Neuronal stem cell (in vitro differentiated cells): Measurements from ENCODE around the gene RAPGEF3.

Experiments used
- DNase-seq: peaks from one replicate; pipeline ENCODE4 v3.0.0-alpha.2; 2013; ENCODE audit warnings: low spot score
- H2AFZ ChIP-seq: one replicate; pipeline ENCODE4 v1.6.1; 2013; ENCODE audit warnings: mild to moderate bottlenecking, low read length, inconsistent platforms
- H2AK5ac ChIP-seq: 2 replicates; pipeline ENCODE4 v1.6.1; 2013; ENCODE audit warnings: low read depth, mild to moderate bottlenecking, inconsistent platforms, low read length, moderate library complexity, mixed read lengths
- H2BK120ac ChIP-seq: 2 replicates; pipeline ENCODE4 v1.6.1; 2013; ENCODE audit warnings: low read depth, mild to moderate bottlenecking, inconsistent platforms, low read length, moderate library complexity, mixed read lengths
- H2BK12ac ChIP-seq: one replicate; pipeline ENCODE4 v1.6.1; 2013; ENCODE audit warnings: low read length, inconsistent platforms
- H2BK15ac ChIP-seq: 2 replicates; pipeline ENCODE4 v1.6.1; 2013; ENCODE audit warnings: mild to moderate bottlenecking, low read length, inconsistent platforms, mixed read lengths
- H2BK5ac ChIP-seq: one replicate; pipeline ENCODE4 v1.6.1; 2013; ENCODE audit warnings: inconsistent platforms, mild to moderate bottlenecking, low read length, moderate library complexity
- H3K14ac ChIP-seq: one replicate; pipeline ENCODE4 v1.6.1; 2013; ENCODE audit warnings: low read length, inconsistent platforms
- H3K18ac ChIP-seq: 2 replicates; pipeline ENCODE4 v1.6.1; 2013; ENCODE audit warnings: low read length, inconsistent platforms
- H3K23ac ChIP-seq: 2 replicates; pipeline ENCODE4 v1.6.1; 2013; ENCODE audit warnings: low read depth, mild to moderate bottlenecking, mixed read lengths, low read length, inconsistent platforms; ENCODE audit not compliant: poor library complexity
- H3K27ac ChIP-seq: replicated peaks from 3 replicates; pipeline ENCODE4 v1.5.1; 2013; ENCODE audit warnings: low read length, inconsistent platforms
- H3K27me3 ChIP-seq, 3 experiments: 2 replicates each; pipeline ENCODE4 v1.6.1; 2013; ENCODE audit warnings: low read length in 3 of 3, mild to moderate bottlenecking in 2 of 3, inconsistent platforms in 1 of 3, low read depth in 1 of 3, mixed read lengths in 1 of 3, moderate library complexity in 1 of 3; ENCODE audit not compliant: control insufficient read depth in 3 of 3, insufficient read depth in 3 of 3
- H3K36me3 ChIP-seq, 2 donors: replicated peaks in 1 of 2; 2 replicates each; pipeline ENCODE4 v1.6.1; 2013; ENCODE audit warnings: low read length in 2 of 2; ENCODE audit not compliant: control insufficient read depth in 2 of 2, insufficient read depth in 2 of 2
- H3K4ac ChIP-seq: 2 replicates; pipeline ENCODE4 v1.6.1; 2013; ENCODE audit warnings: inconsistent platforms, mild to moderate bottlenecking, low read length, moderate library complexity
- H3K4me1 ChIP-seq, 2 donors: 1 replicate in 1 of 2; 2 replicates in 1 of 2; pipeline ENCODE4 v1.6.1; 2013; ENCODE audit warnings: low read length in 2 of 2, low read depth in 1 of 2; ENCODE audit not compliant: control insufficient read depth in 2 of 2, insufficient read depth in 1 of 2
- H3K4me2 ChIP-seq: one replicate; pipeline ENCODE4 v1.6.1; 2013; ENCODE audit warnings: mild to moderate bottlenecking, low read length, inconsistent platforms; ENCODE audit not compliant: insufficient read depth, poor library complexity, severe bottlenecking
- H3K4me3 ChIP-seq, 2 donors: 2 replicates each; pipeline ENCODE4 v1.5.1; 2013; ENCODE audit warnings: low read length in 2 of 2, mild to moderate bottlenecking in 2 of 2, inconsistent platforms in 1 of 2, moderate library complexity in 1 of 2
- H3K79me1 ChIP-seq: one replicate; pipeline ENCODE4 v1.6.1; 2013; ENCODE audit warnings: low read depth, mild to moderate bottlenecking, inconsistent platforms, low read length, moderate library complexity
- H3K9ac ChIP-seq: one replicate; pipeline ENCODE4 v1.6.1; 2013; ENCODE audit warnings: mild to moderate bottlenecking, low read depth, low read length, inconsistent platforms; ENCODE audit not compliant: poor library complexity
- H3K9me3 ChIP-seq, 2 donors: replicated peaks in 1 of 2; 2 replicates each; pipeline versions ENCODE3 to v1.6.1; 2013; ENCODE audit warnings: low read length in 2 of 2, mild to moderate bottlenecking in 2 of 2, inconsistent platforms in 1 of 2, low read depth in 1 of 2, mixed read lengths in 1 of 2, moderate library complexity in 1 of 2; ENCODE audit not compliant: control insufficient read depth in 2 of 2, insufficient read depth in 1 of 2
- H4K8ac ChIP-seq: one replicate; pipeline ENCODE4 v1.6.1; 2013; ENCODE audit warnings: low read depth, mild to moderate bottlenecking, inconsistent platforms, low read length, moderate library complexity
- H4K91ac ChIP-seq: one replicate; pipeline ENCODE4 v1.6.1; 2013; ENCODE audit warnings: low read length, low read depth, mild to moderate bottlenecking, inconsistent platforms; ENCODE audit not compliant: poor library complexity
- WGBS, 2 donors: extraction: QIAGEN DNeasy Blood & Tissue Kit; methylation state at CpG; one replicate each; pipeline ENCODE4 v1.1.7; 2013; ENCODE audit warnings: missing lambda C conversion rate in 2 of 2, mixed read lengths in 1 of 2; ENCODE audit not compliant: insufficient read length in 2 of 2, insufficient replicate concordance in 1 of 2; ENCODE audit errors: extremely low coverage in 2 of 2; 5-methylcytosine and 5-hydroxymethylcytosine counted together

Gene RAPGEF3

DNA sequence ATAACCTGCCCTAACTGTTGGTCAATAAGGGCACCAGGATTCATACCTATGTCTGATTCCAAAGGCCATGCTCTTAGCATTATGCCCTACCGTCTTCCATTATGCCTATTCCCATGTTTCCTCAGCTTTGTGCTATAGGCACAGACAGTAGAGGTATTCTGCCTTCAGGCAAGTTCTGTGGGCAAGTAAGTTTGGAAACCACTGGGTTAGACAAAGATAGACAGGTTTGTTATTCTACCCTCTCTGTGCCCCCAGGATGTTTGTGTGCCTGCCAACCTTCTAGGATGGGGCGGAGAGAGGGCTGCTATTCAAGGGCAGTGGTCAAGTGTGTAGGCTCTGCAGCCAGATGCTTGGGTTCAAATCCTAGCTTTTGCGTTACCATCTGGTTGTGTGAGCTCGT lies 4.6 kb downstream of the RAPGEF3 start:
- no peak for DNase-seq
- H3K4me1 ChIP-seq = peaks cover 15 to 22% of the 10 kb centered on the region in 2 donors
- no peak overlapping the region for H3K4me2 ChIP-seq
- WGBS, 2 donors = no CpG with 5 or more reads among the region's 4 CpGs
- H2AK5ac ChIP-seq = no peak overlapping the region
- no peaks in the 10 kb centered on the region for H3K9me3 ChIP-seq
- H3K27me3 ChIP-seq = no peaks in the 10 kb centered on the region
- no peak overlapping the region for H2BK120ac ChIP-seq
- no peak overlapping the region for H3K18ac ChIP-seq
- H2BK5ac ChIP-seq = no peak overlapping the region
- no peaks in the 10 kb centered on the region for H3K79me1 ChIP-seq
- no peak overlapping the region for H4K91ac ChIP-seq
- no peaks in the 10 kb centered on the region for H3K36me3 ChIP-seq
- H4K8ac ChIP-seq = no peak overlapping the region
- H2AFZ ChIP-seq = peak overlapping the region; percentile 68
- H3K4ac ChIP-seq = no peak overlapping the region
- H2BK15ac ChIP-seq = no peak overlapping the region
- no peak overlapping the region for H2BK12ac ChIP-seq
- no peak overlapping the region for H3K9ac ChIP-seq
- H3K27ac ChIP-seq = no peak overlapping the region
- H3K14ac ChIP-seq = no peak overlapping the region
- H3K4me3 ChIP-seq = no peak overlapping the region
- no peak overlapping the region for H3K23ac ChIP-seq

DNA sequence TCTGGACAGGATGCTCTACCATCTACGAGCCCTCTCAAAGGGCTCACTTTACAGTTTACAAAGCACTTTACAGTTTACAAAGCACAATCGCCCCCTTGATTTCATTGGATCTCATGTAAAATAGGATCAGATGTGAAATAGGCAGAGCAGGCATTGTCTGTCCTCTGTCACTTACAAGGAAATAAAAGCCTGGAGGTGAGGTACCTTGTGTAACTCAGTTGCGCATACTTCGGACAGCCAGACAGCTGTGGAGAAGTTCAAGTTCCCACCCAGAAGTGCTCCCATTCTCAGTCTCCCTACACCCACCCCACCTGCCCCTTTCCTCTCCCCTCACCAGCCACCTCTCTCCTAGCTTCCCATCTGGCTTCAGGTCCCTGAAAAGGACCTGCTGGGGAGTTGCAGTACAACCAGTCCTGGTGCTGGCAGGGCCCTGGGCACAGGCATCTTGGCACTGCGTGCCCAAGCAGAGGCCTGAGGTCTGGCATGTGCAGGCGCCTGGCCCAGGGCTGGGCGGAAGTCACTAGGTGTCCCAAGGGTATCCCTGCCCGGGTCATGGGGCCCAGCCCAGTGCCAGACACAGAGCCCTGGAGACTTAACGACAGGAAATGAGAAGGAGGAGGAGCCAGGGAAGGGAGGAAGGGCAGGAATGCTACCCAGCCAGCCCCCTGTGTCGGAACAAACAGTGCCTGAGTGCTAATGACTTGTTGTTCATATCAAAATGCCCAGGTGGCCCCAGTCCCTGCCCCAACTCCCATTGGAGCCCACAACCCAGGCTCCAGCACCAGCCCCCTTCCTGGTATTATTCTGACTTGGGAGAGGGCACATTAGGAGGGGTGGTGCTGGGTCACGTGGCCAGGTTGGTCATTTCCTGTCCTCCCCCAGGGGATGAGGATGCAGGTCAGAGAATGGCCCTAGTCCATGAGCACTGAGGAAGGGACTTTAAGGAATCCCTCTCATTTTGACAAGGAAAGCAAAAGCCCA lies 5.4 kb downstream of the RAPGEF3 start:
- H3K4me1 ChIP-seq = peaks cover 12 to 15% of the 10 kb centered on the region in 2 donors
- no peak overlapping the region for H2BK120ac ChIP-seq
- no peak overlapping the region for H2BK15ac ChIP-seq
- H3K4ac ChIP-seq = no peak overlapping the region
- H4K91ac ChIP-seq = no peak overlapping the region
- H3K4me2 ChIP-seq = no peak overlapping the region
- H2BK5ac ChIP-seq = no peak overlapping the region
- no peaks in the 10 kb centered on the region for H3K36me3 ChIP-seq
- no peaks in the 10 kb centered on the region for H3K9me3 ChIP-seq
- H3K27me3 ChIP-seq = no peaks in the 10 kb centered on the region
- H3K23ac ChIP-seq = no peak overlapping the region
- peak overlapping the region; percentile 68 for H2AFZ ChIP-seq
- no peak overlapping the region for H3K27ac ChIP-seq
- no peak overlapping the region for H2AK5ac ChIP-seq
- H4K8ac ChIP-seq = no peak overlapping the region
- WGBS, 2 donors = no CpG with 5 or more reads among the region's 11 CpGs
- H3K4me3 ChIP-seq = no peak overlapping the region
- DNase-seq = no peak
- H2BK12ac ChIP-seq = no peak overlapping the region
- H3K14ac ChIP-seq = no peak overlapping the region
- no peak overlapping the region for H3K18ac ChIP-seq
- H3K79me1 ChIP-seq = no peaks in the 10 kb centered on the region
- no peak overlapping the region for H3K9ac ChIP-seq

DNA sequence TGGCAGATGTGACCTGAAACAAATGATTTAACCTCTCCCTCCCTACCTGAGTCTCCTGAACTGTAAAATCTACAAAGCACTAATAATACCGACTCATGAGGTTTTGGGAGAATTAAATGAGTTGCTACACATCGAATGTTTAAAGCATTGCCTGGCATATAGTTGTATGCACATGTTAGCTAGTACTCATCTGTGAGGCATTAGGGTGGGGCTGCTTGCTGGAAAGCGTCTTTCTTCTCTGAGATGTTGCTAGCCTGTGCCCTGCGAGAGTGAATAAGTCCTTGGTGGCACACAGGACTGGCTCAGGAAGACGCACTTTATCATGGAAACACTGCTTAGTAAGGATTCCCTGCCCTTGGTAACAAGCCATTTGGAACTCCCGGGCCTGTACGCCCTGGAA lies 6.1 kb downstream of the RAPGEF3 start:
- Histone ChIP-seq H2BK12ac (no peak overlapping the region), H2AK5ac (no peak overlapping the region), H3K23ac (no peak overlapping the region), H3K4me2 (no peak overlapping the region), H2BK15ac (no peak overlapping the region), H3K79me1 (no peaks in the 10 kb centered on the region), H3K9ac (no peak overlapping the region), H3K36me3 (no peaks in the 10 kb centered on the region), H3K4me1 (peaks cover 5 to 10% of the 10 kb centered on the region in 2 donors), H2BK5ac (no peak overlapping the region), H4K91ac (peak overlapping the region; percentile 38), H3K27me3 (no peaks in the 10 kb centered on the region), H3K18ac (no peak overlapping the region), H3K27ac (no peak overlapping the region), H3K4ac (no peak overlapping the region), H3K14ac (no peak overlapping the region), H2BK120ac (no peak overlapping the region), H3K9me3 (no peaks in the 10 kb centered on the region), H2AFZ (no peak overlapping the region), H3K4me3 (no peak overlapping the region), H4K8ac (no peak overlapping the region)
- WGBS, 2 donors = no CpG with 5 or more reads among the region's 7 CpGs
- DNase-seq = no peak

DNA sequence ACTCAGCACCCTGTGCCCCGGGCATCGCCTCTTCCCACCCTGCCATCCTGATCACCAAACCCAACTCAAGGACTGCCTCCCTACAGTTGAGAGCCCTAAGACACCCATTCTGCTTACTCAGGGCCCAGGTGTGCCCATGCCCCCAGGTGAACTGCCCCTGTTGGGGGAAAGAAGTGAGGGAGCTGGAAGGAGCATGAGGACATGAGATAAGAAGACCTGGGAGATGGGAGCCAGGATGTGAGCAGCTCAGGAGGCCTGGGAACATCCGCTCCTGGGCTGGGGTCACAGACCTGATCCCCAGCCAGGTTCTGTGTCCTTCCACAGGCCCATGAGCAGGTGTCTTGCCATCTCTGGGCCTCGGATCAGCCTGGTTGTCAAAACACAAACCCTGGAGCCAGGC lies 6.6 kb downstream of the RAPGEF3 start:
- H2AK5ac ChIP-seq = no peak overlapping the region
- no peak overlapping the region for H2BK12ac ChIP-seq

More for the DNA sequence above, 6.6 kb downstream of the RAPGEF3 start:
- no peak overlapping the region for H3K23ac ChIP-seq
- no peak overlapping the region for H2BK120ac ChIP-seq
- H3K9me3 ChIP-seq = no peaks in the 10 kb centered on the region
- H3K27me3 ChIP-seq = no peaks in the 10 kb centered on the region
- no peak overlapping the region for H4K91ac ChIP-seq
- H3K27ac ChIP-seq = no peak overlapping the region
- no peaks in the 10 kb centered on the region for H3K79me1 ChIP-seq
- no peak overlapping the region for H3K4me3 ChIP-seq
- no peak for DNase-seq
- no peak overlapping the region for H2BK5ac ChIP-seq
- peaks cover under 1 to 6% of the 10 kb centered on the region in 2 donors for H3K4me1 ChIP-seq
- no peak overlapping the region for H3K4me2 ChIP-seq
- H3K18ac ChIP-seq = no peak overlapping the region
- H2AFZ ChIP-seq = no peak overlapping the region
- peak overlapping the region; percentile 42 for H2BK15ac ChIP-seq
- no CpG with 5 or more reads among the region's 4 CpGs for WGBS, 2 donors
- no peaks in the 10 kb centered on the region for H3K36me3 ChIP-seq
- H3K14ac ChIP-seq = no peak overlapping the region
- H3K9ac ChIP-seq = no peak overlapping the region
- no peak overlapping the region for H3K4ac ChIP-seq
- H4K8ac ChIP-seq = no peak overlapping the region
